Activated T-cell treated with anti-CD3 and anti-CD28 coated beads, Interleukin-2, amount 50 U/mL, for 24 hours (primary cell): ENCODE measurements around the gene DNASE1.
"Not testable (repeated sequence)": the region's sequence is repeated elsewhere in the genome, so short reads cannot be mapped to it uniquely, and the experiment has no call there.

Source experiments
- DNase-seq: peaks from one replicate; pipeline ENCODE4 v3.0.0-alpha.2; 2020
- H3K27ac Mint-ChIP-seq: 2 replicates; pipeline ENCODE4 v1.8.0; 2020; ENCODE audit warnings: mild to moderate bottlenecking, mixed read lengths
- H3K27me3 Mint-ChIP-seq: 2 replicates; pipeline ENCODE4 v1.8.0; 2020; ENCODE audit warnings: mixed read lengths
- H3K36me3 Mint-ChIP-seq: 2 replicates; pipeline ENCODE4 v1.8.0; 2020; ENCODE audit warnings: low read depth, mixed read lengths
- H3K4me1 Mint-ChIP-seq: 2 replicates; pipeline ENCODE4 v1.8.0; 2020; ENCODE audit warnings: low read depth, mixed read lengths
- H3K4me3 Mint-ChIP-seq: 2 replicates; pipeline ENCODE4 v1.8.0; 2020; ENCODE audit warnings: mild to moderate bottlenecking, moderate library complexity, mixed read lengths
- H3K9me3 Mint-ChIP-seq: 2 replicates; pipeline ENCODE4 v1.8.0; 2020; ENCODE audit warnings: mixed read lengths

The DNASE1 gene, protein sequence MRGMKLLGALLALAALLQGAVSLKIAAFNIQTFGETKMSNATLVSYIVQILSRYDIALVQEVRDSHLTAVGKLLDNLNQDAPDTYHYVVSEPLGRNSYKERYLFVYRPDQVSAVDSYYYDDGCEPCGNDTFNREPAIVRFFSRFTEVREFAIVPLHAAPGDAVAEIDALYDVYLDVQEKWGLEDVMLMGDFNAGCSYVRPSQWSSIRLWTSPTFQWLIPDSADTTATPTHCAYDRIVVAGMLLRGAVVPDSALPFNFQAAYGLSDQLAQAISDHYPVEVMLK

DNA sequence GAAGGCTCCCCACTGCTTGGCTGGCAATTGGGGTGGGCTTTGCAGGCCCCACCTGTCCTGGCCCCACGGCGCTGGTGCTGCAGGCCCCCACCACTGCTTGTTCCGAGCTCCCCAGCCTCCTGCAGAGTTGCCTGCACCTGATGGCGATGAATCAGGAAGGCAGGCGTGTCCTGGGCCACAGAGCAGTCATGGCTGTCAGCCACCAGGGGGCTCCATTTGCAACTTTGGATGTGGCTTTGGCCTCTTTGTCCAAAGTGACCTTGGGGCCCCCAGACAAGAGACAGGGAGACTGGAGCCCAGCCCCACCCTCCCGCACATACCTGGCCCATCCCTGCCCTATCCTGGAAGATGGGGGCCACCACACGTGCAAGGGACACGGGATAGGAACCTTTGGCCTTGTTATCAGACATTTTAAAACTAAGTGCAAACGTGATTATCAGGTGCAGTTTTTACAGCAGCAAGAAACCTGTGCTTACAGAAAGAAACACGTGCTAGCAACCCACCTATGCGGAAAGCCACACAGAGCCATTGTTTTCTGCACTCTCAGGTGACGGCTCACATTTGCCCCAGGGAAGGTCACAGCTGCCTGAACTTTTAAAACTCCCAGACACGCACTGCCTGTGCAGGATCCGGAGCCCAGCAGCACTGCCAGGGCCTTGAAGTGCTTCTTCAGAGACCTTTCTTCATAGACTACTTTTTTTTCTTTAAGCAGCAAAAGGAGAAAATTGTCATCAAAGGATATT lies at the start of gene DNASE1:
TSS of gene DNASE1 (plus strand) at position 443 of the 743 bp plus-strand sequence. CDS start 683 bp downstream, outside the sequence.
- Mint-ChIP-seq H3K27ac (peak within 1 kb of the TSS; percentile 33), H3K36me3 (peaks cover 85% of the 10 kb centered on the region), H3K27me3 (no peaks in the 10 kb centered on the region), H3K4me1 (peaks cover 6% of the 10 kb centered on the region), H3K4me3 (no peak within 1 kb of the TSS), H3K9me3 (no peaks in the 10 kb centered on the region)
- peak; percentile 71 for DNase-seq

DNA sequence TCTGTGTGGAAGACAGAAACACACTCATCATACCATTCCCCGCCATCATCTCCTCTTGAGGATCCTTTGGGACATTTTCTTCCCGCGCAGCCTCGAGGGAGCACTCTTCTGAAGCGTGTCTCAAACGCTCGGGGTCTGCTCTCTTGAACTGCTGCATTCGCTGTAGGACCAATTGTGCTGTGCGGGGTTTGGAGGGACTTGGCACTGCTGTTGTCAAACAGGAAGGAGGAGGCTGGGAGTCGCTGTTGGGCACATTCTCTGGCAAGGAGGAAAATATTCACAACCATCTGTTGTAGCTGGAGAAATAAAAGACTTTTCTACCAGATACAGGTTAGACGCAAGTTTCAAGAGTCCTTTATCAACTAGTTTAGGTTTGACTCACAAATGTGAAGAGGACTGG lies 48.0 kb upstream of the DNASE1 start:
- H3K9me3 Mint-ChIP-seq: no peaks in the 10 kb centered on the region
- H3K4me3 Mint-ChIP-seq: no peak overlapping the region
- peaks cover 52% of the 10 kb centered on the region for H3K36me3 Mint-ChIP-seq
- no peak for DNase-seq
- H3K27ac Mint-ChIP-seq: no peak overlapping the region
- H3K27me3 Mint-ChIP-seq: no peaks in the 10 kb centered on the region
- H3K4me1 Mint-ChIP-seq: peaks cover 12% of the 10 kb centered on the region

DNA sequence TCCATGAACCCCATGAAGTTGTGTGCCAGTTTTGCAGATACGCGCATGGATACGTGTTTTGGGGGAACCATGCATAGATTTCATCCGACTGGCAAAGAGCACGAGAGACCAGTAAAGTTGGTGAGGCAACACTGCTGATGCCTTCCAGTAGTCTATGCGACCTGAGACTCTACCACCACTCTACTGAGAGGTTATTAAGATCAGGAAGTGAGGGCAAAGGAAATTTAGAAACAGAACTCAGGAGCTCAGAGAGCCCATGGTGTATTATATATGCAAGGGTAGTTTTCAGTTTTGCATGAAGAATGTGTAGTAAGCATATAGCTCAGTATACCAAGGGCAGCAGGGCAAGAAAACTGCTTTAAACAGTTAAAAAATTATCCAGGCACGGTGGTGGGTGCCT lies 47.3 kb upstream of the DNASE1 start:
- H3K27ac Mint-ChIP-seq: no peak overlapping the region
- H3K4me1 Mint-ChIP-seq: peaks cover 15% of the 10 kb centered on the region
- no peak overlapping the region for H3K4me3 Mint-ChIP-seq
- DNase-seq: no peak
- no peaks in the 10 kb centered on the region for H3K27me3 Mint-ChIP-seq
- no peaks in the 10 kb centered on the region for H3K9me3 Mint-ChIP-seq
- peaks cover 50% of the 10 kb centered on the region for H3K36me3 Mint-ChIP-seq

DNA sequence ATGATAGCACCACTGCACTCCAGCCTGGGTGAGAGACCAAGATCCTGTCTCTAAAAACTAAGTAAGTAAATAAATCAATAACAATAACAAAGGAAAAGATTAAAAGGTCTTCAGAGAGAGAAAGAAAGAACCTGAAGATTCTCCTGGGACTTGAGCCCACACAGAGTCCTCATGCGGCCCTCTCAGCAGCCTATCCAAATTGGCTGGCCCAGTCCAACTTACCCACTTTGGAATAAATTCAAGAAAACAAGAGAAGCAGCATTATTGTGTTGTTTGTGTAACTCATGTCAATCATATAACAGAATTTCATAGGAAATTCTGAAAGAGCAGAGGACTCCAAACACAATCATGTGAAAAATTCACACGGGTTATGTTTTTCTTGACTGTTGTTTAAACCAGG lies 46.9 kb upstream of the DNASE1 start:
- Mint-ChIP-seq H3K4me3 (no peak overlapping the region), H3K27ac (no peak overlapping the region), H3K9me3 (no peaks in the 10 kb centered on the region), H3K4me1 (peaks cover 17% of the 10 kb centered on the region), H3K27me3 (no peaks in the 10 kb centered on the region), H3K36me3 (peaks cover 47% of the 10 kb centered on the region)
- DNase-seq: no peak

DNA sequence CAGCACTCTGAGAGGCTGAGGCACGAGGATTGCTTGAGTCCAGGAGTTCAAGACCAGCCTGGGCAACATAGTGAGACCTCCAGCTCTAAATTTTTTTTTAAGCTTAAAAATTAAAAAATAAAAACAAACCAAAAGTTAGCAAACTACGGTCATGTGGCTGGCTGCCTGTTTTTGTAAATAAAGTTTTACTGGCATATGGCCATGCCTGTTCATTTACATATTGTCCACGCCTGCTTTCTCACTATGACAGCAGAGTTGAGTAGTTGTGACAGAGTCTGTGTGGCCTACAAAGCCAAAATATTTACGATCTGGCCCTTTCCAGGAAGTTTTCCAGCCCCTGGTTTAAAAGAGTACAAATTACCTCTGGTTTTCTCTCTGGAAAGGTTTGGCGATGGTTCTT lies 46.4 kb upstream of the DNASE1 start:
- Mint-ChIP-seq H3K27ac (no peak overlapping the region), H3K27me3 (no peaks in the 10 kb centered on the region), H3K4me3 (no peak overlapping the region), H3K4me1 (peaks cover 21% of the 10 kb centered on the region), H3K9me3 (no peaks in the 10 kb centered on the region), H3K36me3 (peaks cover 46% of the 10 kb centered on the region)
- DNase-seq: no peak

DNA sequence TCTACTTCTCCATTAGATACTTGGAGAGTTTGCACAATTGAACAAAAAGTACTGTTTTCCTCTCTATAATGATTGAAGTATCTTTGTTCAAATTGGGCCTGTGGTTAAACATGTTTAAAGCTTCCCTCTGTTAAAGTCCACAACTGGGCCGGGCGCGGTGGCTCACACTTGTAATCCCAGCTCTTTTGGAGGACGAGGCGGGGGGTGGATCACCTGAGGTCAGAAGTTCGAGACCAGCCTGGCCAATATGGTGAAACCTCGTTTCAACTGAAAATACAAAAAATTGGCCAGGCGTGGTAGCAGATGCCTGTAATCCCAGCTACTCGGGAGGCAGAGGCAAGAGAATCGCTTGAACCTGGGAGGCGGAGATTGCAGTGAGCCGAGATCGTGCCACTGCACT lies 45.5 kb upstream of the DNASE1 start:
- Mint-ChIP-seq H3K4me1 (peaks cover 27% of the 10 kb centered on the region), H3K36me3 (peaks cover 42% of the 10 kb centered on the region)
- H3K27me3 Mint-ChIP-seq, DNase-seq, H3K4me3 Mint-ChIP-seq, H3K9me3 Mint-ChIP-seq, H3K27ac Mint-ChIP-seq: not testable (repeated sequence)

DNA sequence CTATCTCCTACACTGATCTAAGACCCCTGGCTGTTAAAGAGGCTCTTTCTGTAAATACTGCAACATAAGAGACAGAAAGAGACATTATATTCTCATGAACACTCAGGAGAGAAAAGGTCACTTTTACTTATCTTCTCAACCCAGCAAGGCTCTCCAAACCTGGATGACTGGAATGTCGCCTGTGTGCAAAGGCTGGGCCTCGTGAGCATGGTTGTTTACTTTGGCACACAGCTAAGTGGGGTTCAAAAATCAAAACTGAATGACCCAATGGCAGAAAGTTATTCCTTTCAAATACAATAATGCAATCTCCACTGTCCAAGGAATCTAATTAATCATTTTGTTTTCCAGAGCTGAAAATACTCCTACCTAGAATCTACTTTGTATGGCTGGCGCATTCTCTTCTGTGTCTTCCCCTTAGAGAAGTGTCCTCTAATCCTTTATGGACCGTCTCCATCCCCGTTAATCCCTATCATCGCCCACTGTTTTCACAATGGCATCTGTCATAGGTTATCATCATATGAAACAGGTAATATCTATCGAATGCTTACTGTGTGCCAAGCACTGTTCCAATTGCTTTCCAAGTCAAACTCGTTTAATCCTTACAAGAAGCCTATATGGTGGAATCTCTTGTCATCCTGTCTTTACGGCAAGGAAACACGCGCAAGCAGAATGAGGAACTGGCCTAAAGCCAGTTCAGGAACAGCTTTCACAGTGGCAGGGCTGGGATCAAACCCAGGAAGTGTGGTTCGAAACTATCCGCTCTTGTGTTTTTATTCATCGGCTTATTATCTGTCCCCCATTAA lies 44.4 kb upstream of the DNASE1 start:
- H3K9me3 Mint-ChIP-seq: no peaks in the 10 kb centered on the region
- peak overlapping the region; percentile 91 for H3K27ac Mint-ChIP-seq
- H3K36me3 Mint-ChIP-seq: peaks cover 41% of the 10 kb centered on the region
- peaks cover 37% of the 10 kb centered on the region for H3K4me1 Mint-ChIP-seq
- H3K27me3 Mint-ChIP-seq: no peaks in the 10 kb centered on the region
- no peak for DNase-seq
- H3K4me3 Mint-ChIP-seq: peak overlapping the region; percentile 100

DNA sequence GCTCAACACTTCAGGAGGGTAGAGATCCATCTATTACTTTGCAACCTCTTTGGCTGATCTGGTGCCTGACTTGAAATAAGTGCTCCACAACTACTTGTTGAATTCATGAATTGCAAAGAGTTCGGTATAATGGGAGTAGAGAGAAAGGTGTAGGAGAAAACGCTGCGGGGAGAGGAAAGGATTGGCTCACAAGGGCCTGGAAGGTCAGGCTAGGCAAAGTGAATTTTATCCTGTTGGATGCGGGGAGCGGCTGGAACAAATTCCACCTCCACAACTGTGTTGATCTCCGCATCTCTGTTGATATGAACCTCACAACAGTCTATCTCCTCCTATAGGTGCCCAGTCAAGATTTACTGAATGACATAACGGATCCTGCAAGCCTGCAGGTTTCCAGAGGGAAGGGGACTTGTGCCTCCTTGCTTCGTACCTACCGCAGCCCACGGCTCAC lies 43.8 kb upstream of the DNASE1 start:
- no peaks in the 10 kb centered on the region for H3K9me3 Mint-ChIP-seq

DNA sequence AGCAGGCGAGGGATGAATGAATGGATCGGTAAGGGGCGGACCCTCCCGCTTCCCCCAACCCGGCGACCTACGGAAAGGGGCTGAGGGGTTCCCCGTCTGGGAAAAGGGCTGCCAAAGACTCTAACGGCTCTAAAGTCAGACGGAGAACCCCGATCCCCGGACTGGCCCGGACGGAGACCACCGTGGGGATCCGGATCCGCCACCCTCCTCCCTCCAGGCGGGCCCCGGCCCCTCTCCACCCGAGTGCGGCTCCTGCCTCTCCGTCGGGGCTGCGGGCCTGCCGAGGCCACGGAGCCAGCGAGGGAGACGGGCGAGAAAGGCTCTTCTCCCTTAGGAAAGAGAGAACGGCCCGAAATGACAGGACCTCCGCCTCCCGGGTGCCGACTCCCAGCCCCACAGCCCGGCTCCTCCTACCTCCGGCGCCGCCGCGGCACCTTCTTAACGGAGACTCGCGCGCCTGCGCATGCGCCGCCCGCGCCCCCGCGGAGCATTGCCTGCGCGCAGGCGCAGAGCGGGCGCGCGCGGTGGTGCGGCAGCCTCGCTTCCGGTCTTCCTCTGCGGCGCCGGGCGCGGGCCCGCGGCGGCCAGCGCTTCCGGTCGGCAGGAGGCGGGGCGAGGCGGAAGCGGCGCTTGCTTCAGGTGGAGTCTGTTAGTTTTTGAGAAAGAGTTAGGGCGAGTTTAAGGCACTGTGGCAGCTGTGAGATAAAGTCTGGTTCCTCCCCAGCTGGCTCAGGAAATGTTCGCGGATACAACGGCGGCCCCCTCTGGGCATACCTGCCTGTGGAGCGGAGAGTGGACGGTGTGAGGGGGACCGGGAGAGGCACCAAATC lies 43.1 kb upstream of the DNASE1 start, which contains the start of gene SLX4:
TSS of gene SLX4 (minus strand) at position 461 of the 830 bp plus-strand sequence. CDS start 2,642 bp downstream, outside the sequence.
- peak within 1 kb of the TSS; percentile 100 for H3K4me3 Mint-ChIP-seq
- H3K4me1 Mint-ChIP-seq: peaks cover 47% of the 10 kb centered on the region
- no peaks in the 10 kb centered on the region for H3K27me3 Mint-ChIP-seq
- peak within 1 kb of the TSS; percentile 98 for H3K27ac Mint-ChIP-seq
- DNase-seq: peak; percentile 92
- no peaks in the 10 kb centered on the region for H3K9me3 Mint-ChIP-seq
- peaks cover 43% of the 10 kb centered on the region for H3K36me3 Mint-ChIP-seq

More for the DNA sequence above, 43.8 kb upstream of the DNASE1 start:
- peak overlapping the region; percentile 100 for H3K4me3 Mint-ChIP-seq
- no peaks in the 10 kb centered on the region for H3K27me3 Mint-ChIP-seq
- H3K4me1 Mint-ChIP-seq: peaks cover 43% of the 10 kb centered on the region
- peaks cover 44% of the 10 kb centered on the region for H3K36me3 Mint-ChIP-seq
- no peak for DNase-seq
- H3K27ac Mint-ChIP-seq: peak overlapping the region; percentile 91

DNA sequence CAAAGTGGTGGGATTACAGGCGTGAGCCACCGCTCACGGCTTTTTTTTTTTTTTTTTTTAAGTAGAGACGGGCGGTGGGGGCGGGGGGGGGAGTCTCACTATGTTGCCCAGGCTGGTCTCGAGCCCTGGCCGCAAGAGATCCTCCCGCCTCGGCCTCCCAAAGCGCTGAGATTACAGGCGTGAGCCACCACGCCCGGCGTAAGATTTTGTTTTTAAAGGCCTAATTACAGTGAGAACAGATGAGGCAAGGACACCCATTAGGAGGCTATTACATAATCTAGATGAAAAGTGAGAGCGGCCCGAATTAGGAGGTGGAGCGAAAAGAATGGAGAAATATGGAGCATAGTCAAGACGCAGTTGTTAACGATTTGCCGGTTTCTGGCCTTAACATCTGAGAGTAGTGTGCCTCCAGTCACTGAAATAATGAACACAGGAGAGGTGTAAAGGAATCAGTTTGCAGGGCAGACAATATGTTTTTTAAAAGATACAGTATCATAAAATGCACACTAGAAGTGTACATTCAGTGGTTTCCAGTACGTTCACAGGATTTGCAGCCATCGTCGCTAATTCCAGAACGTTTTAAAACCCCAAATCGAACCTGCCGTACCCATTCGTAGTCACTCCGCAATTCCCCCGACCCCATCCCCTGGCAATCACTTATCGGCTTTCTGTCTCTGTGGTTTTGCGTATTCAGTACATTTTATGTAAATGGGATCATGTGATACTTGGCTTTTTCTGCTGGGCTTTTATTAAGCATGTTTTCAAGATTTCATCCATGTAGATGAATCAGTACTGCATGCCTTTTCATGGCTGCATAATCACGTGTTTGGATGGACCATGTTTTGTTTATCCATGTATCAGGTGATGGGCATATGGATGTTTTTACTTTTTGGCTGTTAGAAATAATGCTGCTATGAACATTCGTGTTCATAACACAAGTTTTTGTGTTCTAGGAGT lies 41.7 kb upstream of the DNASE1 start:
- Mint-ChIP-seq H3K9me3 (no peaks in the 10 kb centered on the region), H3K27me3 (no peaks in the 10 kb centered on the region), H3K4me1 (peaks cover 48% of the 10 kb centered on the region), H3K4me3 (peak overlapping the region; percentile 100), H3K36me3 (peaks cover 44% of the 10 kb centered on the region), H3K27ac (peak overlapping the region; percentile 79)
- DNase-seq: no peak

DNA sequence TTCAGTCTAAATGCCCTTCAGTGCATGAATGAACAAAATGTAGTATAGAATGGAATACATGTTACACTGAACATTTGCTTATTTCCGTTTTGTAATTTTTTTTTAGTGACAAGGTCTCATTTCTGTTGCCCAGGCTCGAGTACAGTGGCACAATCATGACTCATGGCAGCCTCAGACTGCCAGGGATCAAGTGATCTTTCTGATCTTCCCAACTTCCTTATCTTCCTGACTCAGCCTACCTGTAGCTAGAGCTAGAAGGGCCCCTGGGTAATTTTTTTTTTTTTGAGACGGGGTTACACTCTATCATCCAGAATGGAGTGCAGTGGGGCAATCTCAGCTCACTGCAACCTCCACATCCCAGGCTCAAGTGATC lies 35.7 kb upstream of the DNASE1 start:
- H3K27ac Mint-ChIP-seq: peak overlapping the region; percentile 52
- H3K4me1 Mint-ChIP-seq: peaks cover 43% of the 10 kb centered on the region
- no peaks in the 10 kb centered on the region for H3K27me3 Mint-ChIP-seq
- DNase-seq: no peak
- peaks cover 29% of the 10 kb centered on the region for H3K36me3 Mint-ChIP-seq
- no peak overlapping the region for H3K4me3 Mint-ChIP-seq
- no peaks in the 10 kb centered on the region for H3K9me3 Mint-ChIP-seq

DNA sequence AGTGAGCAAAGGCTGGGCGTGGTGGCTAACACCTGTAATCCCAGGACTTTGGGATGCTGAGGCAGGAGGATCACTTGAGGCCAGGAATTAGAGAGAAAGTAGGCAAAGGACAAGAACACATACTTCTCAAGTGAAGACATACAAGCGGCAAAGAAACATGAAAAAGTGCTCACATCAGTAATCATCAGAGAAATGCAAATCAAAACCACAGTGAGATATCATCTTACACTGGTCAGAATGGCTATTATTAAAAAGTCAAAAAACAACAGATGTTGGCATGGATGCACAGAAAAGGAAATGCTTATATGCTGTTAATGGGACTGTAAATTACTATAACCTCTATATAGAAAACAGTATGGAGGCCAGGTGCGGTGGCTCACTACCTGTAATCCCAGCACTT lies 30.8 kb upstream of the DNASE1 start:
- H3K27me3 Mint-ChIP-seq: no peaks in the 10 kb centered on the region
- no peak overlapping the region for H3K27ac Mint-ChIP-seq
- H3K9me3 Mint-ChIP-seq: no peaks in the 10 kb centered on the region
- no peak overlapping the region for H3K4me3 Mint-ChIP-seq
- peaks cover 35% of the 10 kb centered on the region for H3K4me1 Mint-ChIP-seq
- H3K36me3 Mint-ChIP-seq: peaks cover 4% of the 10 kb centered on the region
- no peak for DNase-seq

DNA sequence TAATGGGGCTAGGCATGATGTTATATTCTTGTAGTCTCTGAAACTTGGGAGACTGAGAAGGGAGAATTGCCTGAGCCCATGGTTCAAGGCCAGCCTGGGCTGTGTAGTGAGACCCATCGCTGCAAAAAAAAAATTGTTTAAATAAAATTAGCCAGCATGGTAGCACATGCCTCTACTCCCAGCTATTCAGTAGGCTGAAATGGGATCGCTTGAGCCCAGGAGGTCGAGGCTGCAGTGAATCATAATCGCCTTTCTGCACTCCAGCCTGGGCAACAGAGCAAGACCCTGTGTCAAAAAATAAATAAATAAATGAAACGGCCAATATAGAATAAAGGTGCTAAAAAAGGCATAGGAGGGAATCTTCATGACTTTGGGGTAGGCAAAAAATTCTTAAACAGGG lies 29.2 kb upstream of the DNASE1 start:
- Mint-ChIP-seq H3K4me3 (no peak overlapping the region), H3K9me3 (no peaks in the 10 kb centered on the region), H3K27ac (peak overlapping the region; percentile 75), H3K4me1 (peaks cover 36% of the 10 kb centered on the region), H3K36me3 (peaks cover 3% of the 10 kb centered on the region), H3K27me3 (no peaks in the 10 kb centered on the region)
- no peak for DNase-seq
